GM12872 (cell line): ENCODE results near the gene PRKG1.

Experiments
- TF ChIP-seq, protein P1 (sequence below): IDR thresholded peaks from 3 replicates; pipeline ENCODE4 v1.5.1; 2011; ENCODE audit warnings: low read depth, mild to moderate bottlenecking, low read length, moderate library complexity; ENCODE audit not compliant: insufficient read depth

The PRKG1 gene

DNA sequence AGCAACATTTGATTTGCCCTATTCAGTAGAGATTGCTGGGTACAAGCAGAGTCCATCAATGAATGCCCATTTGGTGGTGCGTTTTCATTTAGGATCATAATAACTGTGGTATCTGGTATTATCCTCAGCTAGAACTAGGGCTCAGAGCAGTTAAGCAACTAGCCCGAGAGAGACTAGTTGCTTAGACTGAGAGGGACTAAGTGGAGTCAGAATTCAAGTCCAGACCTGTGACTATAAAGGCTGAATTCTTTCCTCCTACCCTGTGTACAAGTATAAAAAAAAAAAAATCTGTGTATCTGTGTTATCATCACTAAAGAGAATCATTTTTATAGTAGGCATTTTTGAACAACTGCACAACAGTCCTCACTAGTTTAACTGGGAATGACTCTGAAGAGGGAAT lies 1194.5 kb downstream of the PRKG1 start:
- TF ChIP-seq, protein P1, sequence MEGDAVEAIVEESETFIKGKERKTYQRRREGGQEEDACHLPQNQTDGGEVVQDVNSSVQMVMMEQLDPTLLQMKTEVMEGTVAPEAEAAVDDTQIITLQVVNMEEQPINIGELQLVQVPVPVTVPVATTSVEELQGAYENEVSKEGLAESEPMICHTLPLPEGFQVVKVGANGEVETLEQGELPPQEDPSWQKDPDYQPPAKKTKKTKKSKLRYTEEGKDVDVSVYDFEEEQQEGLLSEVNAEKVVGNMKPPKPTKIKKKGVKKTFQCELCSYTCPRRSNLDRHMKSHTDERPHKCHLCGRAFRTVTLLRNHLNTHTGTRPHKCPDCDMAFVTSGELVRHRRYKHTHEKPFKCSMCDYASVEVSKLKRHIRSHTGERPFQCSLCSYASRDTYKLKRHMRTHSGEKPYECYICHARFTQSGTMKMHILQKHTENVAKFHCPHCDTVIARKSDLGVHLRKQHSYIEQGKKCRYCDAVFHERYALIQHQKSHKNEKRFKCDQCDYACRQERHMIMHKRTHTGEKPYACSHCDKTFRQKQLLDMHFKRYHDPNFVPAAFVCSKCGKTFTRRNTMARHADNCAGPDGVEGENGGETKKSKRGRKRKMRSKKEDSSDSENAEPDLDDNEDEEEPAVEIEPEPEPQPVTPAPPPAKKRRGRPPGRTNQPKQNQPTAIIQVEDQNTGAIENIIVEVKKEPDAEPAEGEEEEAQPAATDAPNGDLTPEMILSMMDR, result no peak

DNA sequence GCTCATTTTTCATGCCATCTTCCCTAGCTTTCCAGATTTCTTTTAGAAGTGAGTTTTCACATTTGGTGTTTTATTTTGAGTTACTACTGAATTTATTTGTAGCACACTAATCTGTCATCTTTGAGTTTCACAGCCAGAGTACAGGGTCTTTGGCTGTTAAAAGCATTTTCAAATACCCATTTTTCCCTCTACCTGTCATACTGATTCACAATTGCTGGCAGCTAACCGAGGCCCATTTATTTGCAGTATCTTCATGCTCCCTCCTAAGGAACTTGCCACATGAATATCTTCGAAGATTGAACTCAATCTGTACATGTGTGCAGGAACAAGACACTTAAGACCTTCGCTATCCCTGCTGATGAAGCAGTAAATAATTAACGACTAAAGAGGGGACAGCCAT lies 1194.9 kb downstream of the PRKG1 start:
- TF ChIP-seq, protein P1, result no peak

DNA sequence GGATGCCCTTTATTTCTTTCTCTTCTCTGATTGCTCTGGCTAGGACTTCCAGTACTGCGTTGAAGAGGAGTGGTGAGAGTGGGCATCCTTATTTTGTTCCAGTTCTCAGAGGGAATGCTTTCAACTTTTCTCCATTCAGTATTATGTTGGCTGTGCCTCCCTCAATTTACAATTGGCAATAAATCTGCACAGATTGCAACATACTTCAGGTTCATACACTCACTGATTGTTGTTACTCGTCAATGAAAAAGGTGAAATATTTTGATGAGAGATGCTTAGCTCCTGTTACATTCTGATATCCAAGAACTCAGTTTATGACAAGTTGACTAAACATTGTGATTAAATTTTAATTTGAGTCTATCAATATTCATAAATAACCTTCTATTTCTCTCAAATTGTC lies 1201.9 kb downstream of the PRKG1 start:
- TF ChIP-seq, protein P1, result no peak

DNA sequence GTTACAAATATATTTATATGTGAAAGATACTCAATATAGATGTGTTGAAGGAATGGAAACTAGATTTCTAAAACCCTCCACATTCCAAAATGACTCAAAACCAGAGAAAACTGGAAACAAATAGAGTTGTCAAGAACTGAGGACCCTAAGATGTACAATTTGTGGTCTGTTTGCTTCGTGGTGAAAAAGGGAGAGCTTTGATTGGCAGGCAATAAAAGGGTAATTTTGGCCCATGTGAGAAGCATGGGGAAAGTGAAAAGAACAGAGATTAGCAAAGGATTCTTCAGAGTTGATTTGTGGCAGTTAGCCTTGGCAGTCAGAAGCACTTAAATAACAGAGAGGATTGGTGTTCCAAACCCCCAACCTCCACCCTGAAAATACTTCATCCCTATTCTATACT lies 1202.7 kb downstream of the PRKG1 start:
- TF ChIP-seq, protein P1, result no peak

DNA sequence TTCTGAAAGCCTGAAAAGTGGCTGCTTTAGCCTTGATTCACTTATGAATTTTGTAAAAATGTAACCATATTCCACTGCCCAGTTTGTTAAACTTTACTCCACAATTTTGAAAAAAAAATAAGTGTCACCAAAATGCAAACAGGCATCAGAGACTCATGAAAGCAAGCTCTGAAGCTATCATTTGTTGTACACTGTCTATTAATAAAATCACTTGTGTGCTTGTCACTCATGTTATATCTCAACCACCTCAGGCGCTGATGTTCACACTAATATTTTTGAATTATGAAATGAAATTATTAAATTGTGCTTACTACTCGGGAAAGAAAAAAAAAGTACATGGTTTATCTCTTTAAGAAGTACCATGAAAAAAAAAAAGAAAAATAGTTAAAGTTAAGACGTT lies 1205.3 kb downstream of the PRKG1 start:
- TF ChIP-seq, protein P1, result no peak

DNA sequence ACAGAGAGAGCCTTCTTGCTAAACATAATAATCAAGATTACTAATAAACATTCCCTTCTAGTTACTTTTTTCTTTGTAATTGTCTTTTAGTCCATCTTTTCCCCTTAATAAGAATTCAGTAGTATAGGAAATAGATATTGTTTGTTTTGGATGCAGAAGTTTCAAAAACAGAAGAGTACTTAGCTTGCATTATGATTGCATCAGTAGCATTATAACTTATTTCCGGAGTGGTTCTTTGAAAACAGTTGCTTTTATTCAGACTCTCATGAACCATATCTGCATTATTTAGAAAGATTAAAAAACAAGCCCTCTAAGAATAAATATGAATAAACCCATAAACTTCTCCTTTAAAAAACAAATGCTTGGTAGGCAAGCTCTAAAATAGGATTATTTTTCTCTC lies 1205.8 kb downstream of the PRKG1 start:
- TF ChIP-seq, protein P1, result no peak

DNA sequence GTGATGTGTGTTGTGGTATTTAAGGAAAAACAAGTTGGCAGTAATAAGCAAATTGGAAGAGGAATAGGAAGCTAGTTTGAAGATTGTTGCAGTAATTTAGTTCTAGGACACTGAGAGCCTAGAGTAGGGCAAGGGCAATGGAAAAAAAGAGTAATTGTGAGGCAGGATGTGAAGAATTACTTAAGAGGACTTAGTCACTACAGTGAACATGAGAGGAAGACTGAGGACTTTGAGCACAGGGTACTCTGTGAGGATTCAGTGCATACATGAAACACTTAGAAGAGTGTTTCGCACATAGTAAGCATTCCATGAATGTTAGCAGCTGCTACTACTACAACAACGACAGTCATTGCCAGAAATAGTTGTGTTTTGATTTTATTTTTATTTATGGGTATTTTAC lies 1208.9 kb downstream of the PRKG1 start:
- TF ChIP-seq, protein P1, result no peak
